Neutrophil (primary cell): ENCODE data around the gene TPX2.

Experiments used
- H3K27ac ChIP-seq: fragments of 200-600 bp; sonication (generic); 2 replicates; pipeline ENCODE4 v1.5.1; 2016; ENCODE audit warnings: mild to moderate bottlenecking, moderate library complexity
- H3K27me3 ChIP-seq: fragments of 200-600 bp; sonication (generic); 2 replicates; pipeline ENCODE4 v1.6.0; 2016; ENCODE audit warnings: mild to moderate bottlenecking
- H3K36me3 ChIP-seq: fragments of 200-600 bp; sonication (generic); 2 replicates; pipeline ENCODE4 v1.5.1; 2017
- H3K4me1 ChIP-seq, 2 experiments: fragments of 200-600 bp in 1 of 2; sonication (generic) in 1 of 2; 1 replicate in 1 of 2; 2 replicates in 1 of 2; pipeline versions ENCODE4 v1.5.1 to v1.6.1; 2013 to 2016; ENCODE audit warnings: low read depth in 1 of 2, low read length in 1 of 2, mild to moderate bottlenecking in 1 of 2, moderate library complexity in 1 of 2; ENCODE audit not compliant: control insufficient read depth in 1 of 2, insufficient read depth in 1 of 2
- H3K4me3 ChIP-seq, 2 experiments: fragments of 200-600 bp in 1 of 2; sonication (generic) in 1 of 2; 1 replicate in 1 of 2; 2 replicates in 1 of 2; pipeline ENCODE4 v1.5.1; 2013 to 2016; ENCODE audit warnings: low read depth in 1 of 2, low read length in 1 of 2, mild to moderate bottlenecking in 1 of 2, moderate library complexity in 1 of 2
- H3K9me3 ChIP-seq: fragments of 200-600 bp; sonication (generic); 2 replicates; pipeline ENCODE4 v1.5.1; 2016
- CTCF ChIP-seq: fragments of 200-600 bp; sonication (generic); IDR thresholded peaks from 2 replicates; pipeline ENCODE4 v1.5.1; 2016; ENCODE audit warnings: antibody characterized with exemption

The TPX2 gene

GRCh38 chr20:31713312-31714273, 25.5 kb upstream of the TPX2 start:
- Histone ChIP-seq H3K27me3 (no peaks in the 10 kb centered on the region), H3K27ac (no peak overlapping the region), H3K36me3 (peaks cover 67% of the 10 kb centered on the region), H3K4me1 (peaks cover 32 to 34% of the 10 kb centered on the region in 2 experiments), H3K4me3 (no peak overlapping the region), H3K9me3 (no peaks in the 10 kb centered on the region)
- no peak for TF ChIP-seq CTCF

- no peak for TF ChIP-seq CTCF
- peaks cover 50% of the 10 kb centered on the region in 2 experiments for H3K4me1 ChIP-seq
- peaks cover 61% of the 10 kb centered on the region for H3K36me3 ChIP-seq
- no peak overlapping the region for H3K27ac ChIP-seq
- H3K4me3 ChIP-seq = no peak overlapping the region
- H3K9me3 ChIP-seq = no peaks in the 10 kb centered on the region
- H3K27me3 ChIP-seq = no peaks in the 10 kb centered on the region
Measured at GRCh38 chr20:31715766-31716165, 23.3 kb upstream of the TPX2 start.

- Histone ChIP-seq H3K4me3 (no peak overlapping the region), H3K27me3 (no peaks in the 10 kb centered on the region), H3K27ac (no peak overlapping the region), H3K36me3 (peaks cover 56% of the 10 kb centered on the region), H3K9me3 (no peaks in the 10 kb centered on the region), H3K4me1 (peaks cover 56% of the 10 kb centered on the region in 2 experiments)
- TF ChIP-seq CTCF = no peak
Measured at GRCh38 chr20:31716351-31716750, 22.7 kb upstream of the TPX2 start.

GRCh38 chr20:31716818-31717477, 22.1 kb upstream of the TPX2 start:
- Histone ChIP-seq H3K9me3 (no peaks in the 10 kb centered on the region), H3K4me3 (no peak overlapping the region), H3K27ac (no peak overlapping the region), H3K4me1 (peaks cover 62% of the 10 kb centered on the region in 2 experiments), H3K27me3 (no peaks in the 10 kb centered on the region), H3K36me3 (peaks cover 50% of the 10 kb centered on the region)
- TF ChIP-seq CTCF = no peak

GRCh38 chr20:31717478-31718201, 21.4 kb upstream of the TPX2 start:
- no peak for TF ChIP-seq CTCF
- Histone ChIP-seq H3K36me3 (peaks cover 43% of the 10 kb centered on the region), H3K27ac (no peak overlapping the region), H3K4me3 (no peak overlapping the region), H3K9me3 (no peaks in the 10 kb centered on the region), H3K27me3 (no peaks in the 10 kb centered on the region), H3K4me1 (peaks cover 65 to 66% of the 10 kb centered on the region in 2 experiments)
